Measurements from ENCODE around the gene TAF5.
"Not testable (repeated sequence)": the region's sequence is repeated elsewhere in the genome, so short reads cannot be mapped to it uniquely, and the experiment has no call there.

- TF ChIP-seq POLR2A, CTCF (IDR thresholded peaks at IDR 0.05): not testable (repeated sequence)
These were observed 13.2 kb upstream of the TAF5 start for GRCh38 chr10:103354567-103354966.
